NT2/D1 (cell line): ENCODE measurements around the gene CFTR.

Experiments
- SUZ12 ChIP-seq: IDR thresholded peaks from 2 replicates; pipeline ENCODE4 v1.6.1; 2011; ENCODE audit not compliant: insufficient read length, insufficient read depth; ENCODE audit errors: extremely low read depth
- YY1 ChIP-seq: IDR thresholded peaks from 2 replicates; pipeline ENCODE4 v1.6.1; 2011; ENCODE audit not compliant: insufficient read length, insufficient read depth
- ZNF274 ChIP-seq: IDR thresholded peaks from 2 replicates; pipeline ENCODE4 v1.6.1; 2011; ENCODE audit warnings: mild to moderate bottlenecking, low read depth, low read length

- TF ChIP-seq YY1 (no peak), SUZ12 (no peak), ZNF274 (no peak)
Measured at GRCh38 chr7:117707080-117707479, 227.3 kb downstream of the CFTR start.
